Measurements from ENCODE around the gene GRM7. TPM values are rescaled to one million over a fixed set of nuclear protein-coding genes. Genes with fewer than 3 reads are reported as not detected.

The GRM7 gene
- total RNA-seq, 1 donor from 2014 or later, result 9.9 TPM

- no peak for DNase-seq (ENCODE audit: extremely low spot score, unreplicated experiment)
- Mint-ChIP-seq H3K27me3 (no peaks in the 10 kb centered on the region), H3K27ac (no peak overlapping the region), H3K4me3 (no peak overlapping the region), H3K9me3 (peaks cover 4% of the 10 kb centered on the region), H3K4me1 (ENCODE audit: unreplicated experiment) (peaks cover 10% of the 10 kb centered on the region), H3K36me3 (no peaks in the 10 kb centered on the region)
- TF ChIP-seq CTCF (conservative IDR thresholded peaks at IDR 0.05), result no peak
Measured at GRCh38 chr3:7172996-7173395, 312.1 kb downstream of the GRM7 start.

- no peak for DNase-seq (ENCODE audit: extremely low spot score, unreplicated experiment)
- no peak for TF ChIP-seq CTCF (conservative IDR thresholded peaks at IDR 0.05)
- no peaks in the 10 kb centered on the region for H3K27me3 Mint-ChIP-seq
- H3K36me3 Mint-ChIP-seq, result no peaks in the 10 kb centered on the region
- no peaks in the 10 kb centered on the region for H3K4me1 Mint-ChIP-seq (ENCODE audit: unreplicated experiment)
- no peaks in the 10 kb centered on the region for H3K9me3 Mint-ChIP-seq
- H3K4me3 Mint-ChIP-seq, result no peak overlapping the region
- no peak overlapping the region for H3K27ac Mint-ChIP-seq
Measured at GRCh38 chr3:7188551-7188950, 327.6 kb downstream of the GRM7 start.

- DNase-seq (ENCODE audit: extremely low spot score, unreplicated experiment), result no peak
- no peaks in the 10 kb centered on the region for H3K27me3 Mint-ChIP-seq
- H3K4me1 Mint-ChIP-seq (ENCODE audit: unreplicated experiment), result no peaks in the 10 kb centered on the region
- no peak overlapping the region for H3K27ac Mint-ChIP-seq
- TF ChIP-seq CTCF (conservative IDR thresholded peaks at IDR 0.05), result no peak
- H3K36me3 Mint-ChIP-seq, result no peaks in the 10 kb centered on the region
- H3K4me3 Mint-ChIP-seq, result no peak overlapping the region
- H3K9me3 Mint-ChIP-seq, result no peaks in the 10 kb centered on the region
Measured at GRCh38 chr3:7190095-7190494, 329.2 kb downstream of the GRM7 start.

- H3K9me3 Mint-ChIP-seq, result no peaks in the 10 kb centered on the region
- H3K36me3 Mint-ChIP-seq, result no peaks in the 10 kb centered on the region
- H3K27me3 Mint-ChIP-seq, result no peaks in the 10 kb centered on the region
- no peak for TF ChIP-seq CTCF (conservative IDR thresholded peaks at IDR 0.05)
- no peak overlapping the region for H3K4me3 Mint-ChIP-seq
- H3K27ac Mint-ChIP-seq, result no peak overlapping the region
- no peak for DNase-seq (ENCODE audit: extremely low spot score, unreplicated experiment)
- H3K4me1 Mint-ChIP-seq (ENCODE audit: unreplicated experiment), result no peaks in the 10 kb centered on the region
Measured at GRCh38 chr3:7193269-7193668, 332.4 kb downstream of the GRM7 start.

- H3K9me3 Mint-ChIP-seq, result no peaks in the 10 kb centered on the region
- no peak for TF ChIP-seq CTCF (conservative IDR thresholded peaks at IDR 0.05)
- H3K27me3 Mint-ChIP-seq, result no peaks in the 10 kb centered on the region
- no peak for DNase-seq (ENCODE audit: extremely low spot score, unreplicated experiment)
- no peak overlapping the region for H3K27ac Mint-ChIP-seq
- no peaks in the 10 kb centered on the region for H3K4me1 Mint-ChIP-seq (ENCODE audit: unreplicated experiment)
- no peak overlapping the region for H3K4me3 Mint-ChIP-seq
- no peaks in the 10 kb centered on the region for H3K36me3 Mint-ChIP-seq
Measured at GRCh38 chr3:7194071-7194835, 333.3 kb downstream of the GRM7 start.
